ENCODE results near the gene FOXA2.

FOXA2 gene

GRCh38 chr20:22583773-22584521 is 425 bp downstream of the FOXA2 start:
- no peak for DNase-seq

GRCh38 chr20:22582964-22583772 is 1.2 kb downstream of the FOXA2 start:
- DNase-seq, result no peak

GRCh38 chr20:22582386-22582963 is 1.9 kb downstream of the FOXA2 start:
- no peak for DNase-seq

GRCh38 chr20:22581437-22582385 is 2.7 kb downstream of the FOXA2 start:
- no peak for DNase-seq

GRCh38 chr20:22579711-22580697 is 4.4 kb downstream of the FOXA2 start:
- DNase-seq, result no peak

- no peak for DNase-seq
Observed at GRCh38 chr20:22579119-22579427, 5.3 kb downstream of the FOXA2 start.

- DNase-seq, result no peak
Observed at GRCh38 chr20:22578221-22579118, 5.9 kb downstream of the FOXA2 start.

GRCh38 chr20:22577515-22578220 is 6.7 kb downstream of the FOXA2 start:
- no peak for DNase-seq

- DNase-seq, result no peak
Observed at GRCh38 chr20:22576733-22577514, 7.4 kb downstream of the FOXA2 start.

GRCh38 chr20:22576273-22576672 is 8.1 kb downstream of the FOXA2 start:
- no peak for DNase-seq

- DNase-seq, result no peak
Observed at GRCh38 chr20:22575737-22576136, 8.6 kb downstream of the FOXA2 start.

GRCh38 chr20:22575087-22575721 is 9.2 kb downstream of the FOXA2 start:
- DNase-seq, result peak; percentile 50

- DNase-seq, result no peak
Observed at GRCh38 chr20:22574545-22575086, 9.8 kb downstream of the FOXA2 start.

- DNase-seq, result no peak
Observed at GRCh38 chr20:22572491-22572890, 11.9 kb downstream of the FOXA2 start.

GRCh38 chr20:22572023-22572422 is 12.3 kb downstream of the FOXA2 start:
- DNase-seq, result no peak

- DNase-seq, result no peak
Observed at GRCh38 chr20:22569353-22569752, 15.0 kb downstream of the FOXA2 start.

- DNase-seq, result no peak
Observed at GRCh38 chr20:22568872-22569344, 15.5 kb downstream of the FOXA2 start.

All from NCI-H1436 treated with DMSO at 0.1 percent for 48 hours (cell line).